Osteocyte (in vitro differentiated cells): Measurements from ENCODE around the gene TMEM94. TPM values are rescaled to one million over a fixed set of nuclear protein-coding genes. Genes with fewer than 3 reads are reported as not detected.
A peak's percentile ranks its signal among the peaks of the same experiment; 100 is the strongest.
"Not testable (repeated sequence)": the region's sequence is repeated elsewhere in the genome, so short reads cannot be mapped to it uniquely, and the experiment has no call there.

Experiments
- DNase-seq: peaks from one replicate; pipeline ENCODE4 v3.0.0; 2021; ENCODE audit warnings: mixed read lengths; ENCODE audit not compliant: unreplicated experiment; ENCODE audit errors: extremely low spot score
- H3K27ac Mint-ChIP-seq: one replicate; pipeline ENCODE4 v1.8.0; 2021; ENCODE audit warnings: mild to moderate bottlenecking, mixed read lengths; ENCODE audit not compliant: unreplicated experiment
- H3K27me3 Mint-ChIP-seq: one replicate; pipeline ENCODE4 v1.8.0; 2021; ENCODE audit warnings: mixed read lengths; ENCODE audit not compliant: unreplicated experiment
- H3K36me3 Mint-ChIP-seq: one replicate; pipeline ENCODE4 v1.8.0; 2021; ENCODE audit warnings: mixed read lengths; ENCODE audit not compliant: unreplicated experiment
- H3K4me1 Mint-ChIP-seq: one replicate; pipeline ENCODE4 v1.8.0; 2021; ENCODE audit warnings: mixed read lengths; ENCODE audit not compliant: unreplicated experiment
- H3K4me3 Mint-ChIP-seq: one replicate; pipeline ENCODE4 v1.8.0; 2021; ENCODE audit warnings: mild to moderate bottlenecking, moderate library complexity, mixed read lengths; ENCODE audit not compliant: unreplicated experiment
- H3K9me3 Mint-ChIP-seq: one replicate; pipeline ENCODE4 v1.8.0; 2021; ENCODE audit warnings: mixed read lengths; ENCODE audit not compliant: unreplicated experiment
- CTCF ChIP-seq: fragments of 200-600 bp; sonication (generic); IDR thresholded peaks from 2 replicates; pipeline ENCODE4 v1.5.0; 2021; ENCODE audit warnings: antibody characterized with exemption, mild to moderate bottlenecking, moderate library complexity
- total RNA-seq: library from RNA; stranded (reverse); gene quantifications from 2 replicates; pipeline ENCODE4 v1.2.1, GENCODE V29; 2021

The TMEM94 gene
- total RNA-seq, 1 donor from 2014 or later, result 78.4 TPM

- no peaks in the 10 kb centered on the region for H3K27me3 Mint-ChIP-seq
- H3K27ac Mint-ChIP-seq, result no peak overlapping the region
- DNase-seq, result no peak
- no peaks in the 10 kb centered on the region for H3K9me3 Mint-ChIP-seq
- no peak overlapping the region for H3K4me3 Mint-ChIP-seq
- H3K36me3 Mint-ChIP-seq, result no peaks in the 10 kb centered on the region
- no peak for TF ChIP-seq CTCF
- H3K4me1 Mint-ChIP-seq, result peaks cover 23% of the 10 kb centered on the region
These were observed 8.2 kb upstream of the TMEM94 start for GRCh38 chr17:75447951-75448856.

- H3K27me3 Mint-ChIP-seq, result no peaks in the 10 kb centered on the region
These were observed 6.2 kb upstream of the TMEM94 start for GRCh38 chr17:75450270-75450669.

GRCh38 chr17:75454193-75454592, 2.2 kb upstream of the TMEM94 start:
- TF ChIP-seq CTCF, result no peak
- H3K9me3 Mint-ChIP-seq, result no peaks in the 10 kb centered on the region
- no peak overlapping the region for H3K27ac Mint-ChIP-seq
- no peaks in the 10 kb centered on the region for H3K36me3 Mint-ChIP-seq
- DNase-seq, result no peak
- H3K4me1 Mint-ChIP-seq, result peaks cover 20% of the 10 kb centered on the region
- H3K4me3 Mint-ChIP-seq, result no peak overlapping the region
- H3K27me3 Mint-ChIP-seq, result no peaks in the 10 kb centered on the region

More at GRCh38 chr17:75450270-75450669, 6.2 kb upstream of the TMEM94 start:
- no peaks in the 10 kb centered on the region for H3K36me3 Mint-ChIP-seq
- no peak for DNase-seq
- no peak for TF ChIP-seq CTCF
- H3K27ac Mint-ChIP-seq, result no peak overlapping the region
- H3K4me1 Mint-ChIP-seq, result peaks cover 4% of the 10 kb centered on the region
- no peak overlapping the region for H3K4me3 Mint-ChIP-seq
- no peaks in the 10 kb centered on the region for H3K9me3 Mint-ChIP-seq

GRCh38 chr17:75454672-75455071, 1.8 kb upstream of the TMEM94 start:
- H3K4me3 Mint-ChIP-seq, H3K9me3 Mint-ChIP-seq, H3K36me3 Mint-ChIP-seq, DNase-seq, H3K27me3 Mint-ChIP-seq, H3K27ac Mint-ChIP-seq: not testable (repeated sequence)
- H3K4me1 Mint-ChIP-seq, result peaks cover 20% of the 10 kb centered on the region

DNA sequence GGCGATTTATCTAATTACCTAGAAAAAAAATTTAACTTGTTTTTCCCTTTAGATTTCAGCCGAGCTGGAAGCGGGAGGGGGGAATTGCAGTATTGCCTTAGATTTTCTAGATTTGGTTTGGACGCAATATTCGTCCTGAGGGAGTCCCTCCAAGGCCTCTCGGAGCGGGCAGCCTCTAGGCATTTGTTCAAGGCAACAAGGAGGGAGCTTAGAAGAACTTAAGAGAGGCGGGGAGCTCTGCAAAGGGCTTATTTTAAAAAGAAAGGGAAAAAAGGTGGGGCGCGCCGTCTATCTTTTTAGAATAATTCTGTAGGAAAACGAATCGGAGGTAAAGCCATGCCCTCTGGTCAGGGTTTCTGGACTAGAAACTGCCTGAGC, 407 bp upstream of the TMEM94 start:
- H3K27ac Mint-ChIP-seq, result peak overlapping the region; percentile 97
- no peaks in the 10 kb centered on the region for H3K27me3 Mint-ChIP-seq
- H3K4me3 Mint-ChIP-seq, result peak overlapping the region; percentile 91
- H3K36me3 Mint-ChIP-seq, result no peaks in the 10 kb centered on the region
- H3K9me3 Mint-ChIP-seq, result no peaks in the 10 kb centered on the region
- no peak for TF ChIP-seq CTCF
- DNase-seq, result no peak
- peaks cover 26% of the 10 kb centered on the region for H3K4me1 Mint-ChIP-seq
